Neural progenitor cell (in vitro differentiated cells): ENCODE results near the gene CDK10. TPM values are rescaled to one million over a fixed set of nuclear protein-coding genes. Genes with fewer than 3 reads are reported as not detected.
A peak's percentile ranks its signal among the peaks of the same experiment; 100 is the strongest.

ENCODE experiments used
- DNase-seq: peaks from one replicate; pipeline ENCODE4 v3.0.0-alpha.2; 2016; ENCODE audit warnings: low spot score
- H2AFZ ChIP-seq: fragments of 200-600 bp; sonication (generic); replicated peaks from 2 replicates; pipeline ENCODE4 v1.6.1; 2016; ENCODE audit warnings: antibody characterized with exemption
- H3F3A ChIP-seq: fragments of 200-600 bp; sonication (generic); 2 replicates; pipeline ENCODE4 v1.6.1; 2016; ENCODE audit warnings: antibody characterized with exemption, low read depth
- H3K27ac ChIP-seq: fragments of 200-600 bp; sonication (generic); 2 replicates; pipeline ENCODE4 v1.5.1; 2016; ENCODE audit warnings: mild to moderate bottlenecking
- H3K27me3 ChIP-seq: fragments of 200-600 bp; sonication (generic); 2 replicates; pipeline ENCODE4 v1.6.1; 2016; ENCODE audit warnings: mild to moderate bottlenecking, moderate library complexity
- H3K36me3 ChIP-seq: fragments of 200-600 bp; sonication (generic); 2 replicates; pipeline ENCODE4 v1.5.1; 2016
- H3K4me1 ChIP-seq: fragments of 200-600 bp; sonication (generic); 2 replicates; pipeline ENCODE4 v1.6.1; 2016; ENCODE audit warnings: mixed run types
- H3K4me2 ChIP-seq: fragments of 200-600 bp; sonication (generic); 2 replicates; pipeline ENCODE4 v1.6.1; 2016
- H3K4me3 ChIP-seq: fragments of 200-600 bp; sonication (generic); 2 replicates; pipeline ENCODE4 v1.5.1; 2016
- H3K79me2 ChIP-seq: fragments of 200-600 bp; sonication (generic); 2 replicates; pipeline ENCODE4 v1.6.1; 2016; ENCODE audit warnings: low read depth
- H3K9ac ChIP-seq: fragments of 200-600 bp; sonication (generic); 2 replicates; pipeline ENCODE4 v1.6.1; 2016
- H3K9me3 ChIP-seq: fragments of 200-600 bp; sonication (generic); 2 replicates; pipeline ENCODE4 v1.5.1; 2016; ENCODE audit warnings: low read depth
- H4K20me1 ChIP-seq: fragments of 200-600 bp; sonication (generic); 2 replicates; pipeline ENCODE4 v1.6.1; 2016; ENCODE audit warnings: low read depth
- H3K27ac Mint-ChIP-seq: 3 replicates; pipeline ENCODE4 v1.8.0; 2021; ENCODE audit warnings: mixed read lengths
- H3K27me3 Mint-ChIP-seq: 2 replicates; pipeline ENCODE4 v1.8.0; 2022; ENCODE audit warnings: low read depth, mild to moderate bottlenecking, inconsistent platforms, moderate library complexity, mixed read lengths; ENCODE audit not compliant: insufficient read depth
- H3K36me3 Mint-ChIP-seq: 3 replicates; pipeline ENCODE4 v1.8.0; 2021; ENCODE audit warnings: mixed read lengths
- H3K4me1 Mint-ChIP-seq: 3 replicates; pipeline ENCODE4 v1.8.0; 2021; ENCODE audit warnings: mixed read lengths
- H3K4me3 Mint-ChIP-seq: 3 replicates; pipeline ENCODE4 v1.8.0; 2021; ENCODE audit warnings: mild to moderate bottlenecking, moderate library complexity, mixed read lengths
- H3K9me3 Mint-ChIP-seq: 3 replicates; pipeline ENCODE4 v1.8.0; 2020; ENCODE audit warnings: mixed read lengths
- EZH2 ChIP-seq: fragments of 200-600 bp; sonication (generic); IDR thresholded peaks from 2 replicates; pipeline ENCODE4 v1.6.1; 2017; ENCODE audit warnings: antibody characterized with exemption, mild to moderate bottlenecking, moderate library complexity
- EZH2phosphoT487 ChIP-seq: fragments of 200-600 bp; sonication (generic); IDR thresholded peaks from 2 replicates; pipeline ENCODE4 v1.6.1; 2017; ENCODE audit warnings: antibody characterized with exemption
- total RNA-seq: library from RNA; depleted of rRNA; stranded (reverse); fragments of >200 nt; gene quantifications from 2 replicates; pipeline ENCODE4 v1.2.3, GENCODE V29; 2015; ENCODE audit warnings: low replicate concordance
- TF ChIP-seq, protein P1 (sequence below): fragments of 200-600 bp; sonication (generic); IDR thresholded peaks from 2 replicates; pipeline ENCODE4 v1.5.1; 2017; ENCODE audit warnings: antibody characterized with exemption, mild to moderate bottlenecking

Gene CDK10
- total RNA-seq, 1 donor from 2014 or later = 75.6 TPM

GRCh38 chr16:89727406-89728120 lies 41.1 kb downstream of the CDK10 start:
- Mint-ChIP-seq H3K9me3 (no peaks in the 10 kb centered on the region), H3K27ac (no peak overlapping the region)

DNA sequence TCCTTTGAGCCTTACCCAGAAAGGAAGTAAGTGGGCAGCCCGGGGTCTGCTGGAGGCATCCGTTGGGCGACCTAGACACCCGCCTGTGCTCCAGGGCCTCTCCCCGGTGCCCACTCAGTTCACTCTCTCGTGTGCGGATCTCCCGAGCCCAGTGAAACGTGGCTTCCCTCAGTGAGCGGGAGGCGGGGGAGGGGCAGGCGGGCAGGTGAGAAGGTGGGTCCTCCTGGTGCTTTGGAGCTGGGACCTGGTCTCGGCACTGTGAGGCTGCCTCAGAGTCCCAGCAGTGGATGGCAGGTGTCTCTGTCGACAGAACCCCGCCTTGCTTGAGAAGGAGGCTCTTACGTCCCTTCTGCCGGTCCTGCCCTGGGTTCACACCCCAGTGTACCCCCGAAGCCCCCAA lies 42.8 kb downstream of the CDK10 start:
- Histone ChIP-seq H3K4me1 (no peaks in the 10 kb centered on the region), H3K9ac (no peak overlapping the region), H2AFZ (no peak overlapping the region), H3K36me3 (no peaks in the 10 kb centered on the region), H3K9me3 (no peaks in the 10 kb centered on the region), H3K4me2 (no peak overlapping the region), H3K27me3 (no peaks in the 10 kb centered on the region), H4K20me1 (peaks cover 11% of the 10 kb centered on the region), H3K79me2 (no peaks in the 10 kb centered on the region), H3F3A (no peaks in the 10 kb centered on the region), H3K4me3 (no peak overlapping the region), H3K27ac (no peak overlapping the region)
- DNase-seq = no peak
- H3K36me3 Mint-ChIP-seq = peaks cover 28% of the 10 kb centered on the region
- peaks cover 16% of the 10 kb centered on the region for H3K27me3 Mint-ChIP-seq
- no peak overlapping the region for H3K4me3 Mint-ChIP-seq
- H3K27ac Mint-ChIP-seq = no peak overlapping the region
- no peaks in the 10 kb centered on the region for H3K9me3 Mint-ChIP-seq
- TF ChIP-seq EZH2 (no peak), EZH2phosphoT487 (no peak)
- TF ChIP-seq, protein P1, sequence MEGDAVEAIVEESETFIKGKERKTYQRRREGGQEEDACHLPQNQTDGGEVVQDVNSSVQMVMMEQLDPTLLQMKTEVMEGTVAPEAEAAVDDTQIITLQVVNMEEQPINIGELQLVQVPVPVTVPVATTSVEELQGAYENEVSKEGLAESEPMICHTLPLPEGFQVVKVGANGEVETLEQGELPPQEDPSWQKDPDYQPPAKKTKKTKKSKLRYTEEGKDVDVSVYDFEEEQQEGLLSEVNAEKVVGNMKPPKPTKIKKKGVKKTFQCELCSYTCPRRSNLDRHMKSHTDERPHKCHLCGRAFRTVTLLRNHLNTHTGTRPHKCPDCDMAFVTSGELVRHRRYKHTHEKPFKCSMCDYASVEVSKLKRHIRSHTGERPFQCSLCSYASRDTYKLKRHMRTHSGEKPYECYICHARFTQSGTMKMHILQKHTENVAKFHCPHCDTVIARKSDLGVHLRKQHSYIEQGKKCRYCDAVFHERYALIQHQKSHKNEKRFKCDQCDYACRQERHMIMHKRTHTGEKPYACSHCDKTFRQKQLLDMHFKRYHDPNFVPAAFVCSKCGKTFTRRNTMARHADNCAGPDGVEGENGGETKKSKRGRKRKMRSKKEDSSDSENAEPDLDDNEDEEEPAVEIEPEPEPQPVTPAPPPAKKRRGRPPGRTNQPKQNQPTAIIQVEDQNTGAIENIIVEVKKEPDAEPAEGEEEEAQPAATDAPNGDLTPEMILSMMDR = no peak
- H3K4me1 Mint-ChIP-seq = peaks cover 25% of the 10 kb centered on the region

More at GRCh38 chr16:89727406-89728120, 41.1 kb downstream of the CDK10 start:
- Histone ChIP-seq H2AFZ (no peak overlapping the region), H3K27me3 (peaks cover 15% of the 10 kb centered on the region), H3K79me2 (no peaks in the 10 kb centered on the region), H3K4me3 (no peak overlapping the region), H3F3A (peaks cover 1% of the 10 kb centered on the region), H3K9me3 (no peaks in the 10 kb centered on the region), H3K4me1 (no peaks in the 10 kb centered on the region), H3K36me3 (no peaks in the 10 kb centered on the region), H3K27ac (no peak overlapping the region), H4K20me1 (peaks cover 28% of the 10 kb centered on the region), H3K9ac (no peak overlapping the region), H3K4me2 (no peak overlapping the region)
- peaks cover 29% of the 10 kb centered on the region for H3K36me3 Mint-ChIP-seq
- H3K4me3 Mint-ChIP-seq = no peak overlapping the region
- H3K27me3 Mint-ChIP-seq = peaks cover 17% of the 10 kb centered on the region
- peaks cover 32% of the 10 kb centered on the region for H3K4me1 Mint-ChIP-seq
- DNase-seq = peak; percentile 71
- TF ChIP-seq, protein P1 = no peak
- TF ChIP-seq EZH2phosphoT487 (no peak), EZH2 (no peak)

DNA sequence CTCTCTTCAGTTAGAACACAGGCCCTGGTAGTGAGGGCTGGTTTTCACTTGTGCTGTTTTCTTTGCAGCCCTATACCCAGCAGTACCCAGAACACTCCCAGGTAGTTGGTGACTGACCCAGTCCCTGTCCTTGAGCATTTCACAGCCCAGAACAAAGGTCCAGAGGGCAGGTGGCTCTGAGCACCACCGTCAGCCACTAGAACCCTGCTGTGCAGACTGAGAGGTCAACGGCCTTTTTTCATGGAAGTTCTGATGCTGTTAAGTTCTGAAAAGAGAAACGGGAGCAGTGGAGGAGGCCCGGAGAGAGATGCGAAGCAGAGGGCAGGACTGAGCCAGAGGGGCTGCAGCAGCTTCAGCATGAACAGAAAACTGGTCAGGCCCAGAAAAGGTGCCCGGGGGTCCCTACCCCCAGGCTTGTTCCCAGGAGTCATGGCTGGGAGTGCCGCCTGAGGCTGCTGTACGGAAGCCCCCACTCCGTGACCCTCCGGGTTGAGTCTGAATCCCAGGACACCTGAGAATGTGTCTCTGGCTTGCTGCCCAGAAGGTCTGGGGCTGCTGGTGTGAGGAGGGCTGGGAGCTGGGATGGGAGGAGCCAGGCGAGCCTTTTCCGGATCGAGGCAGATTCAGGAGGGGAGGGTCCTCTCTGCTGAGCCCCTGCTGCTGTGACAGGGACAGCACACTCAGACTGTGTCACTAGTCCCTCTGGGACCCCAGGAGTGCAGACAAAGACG lies 43.5 kb downstream of the CDK10 start:
- Histone ChIP-seq H3K36me3 (no peaks in the 10 kb centered on the region), H2AFZ (no peak overlapping the region), H3K4me1 (no peaks in the 10 kb centered on the region), H3F3A (no peaks in the 10 kb centered on the region), H3K9me3 (no peaks in the 10 kb centered on the region), H4K20me1 (peaks cover 9% of the 10 kb centered on the region), H3K79me2 (no peaks in the 10 kb centered on the region), H3K27ac (no peak overlapping the region), H3K4me3 (no peak overlapping the region), H3K27me3 (no peaks in the 10 kb centered on the region), H3K9ac (no peak overlapping the region), H3K4me2 (no peak overlapping the region)
- H3K4me3 Mint-ChIP-seq = peak overlapping the region; percentile 50
- peaks cover 25% of the 10 kb centered on the region for H3K4me1 Mint-ChIP-seq
- H3K36me3 Mint-ChIP-seq = peaks cover 32% of the 10 kb centered on the region
- H3K27ac Mint-ChIP-seq = peak overlapping the region; percentile 94
- H3K9me3 Mint-ChIP-seq = no peaks in the 10 kb centered on the region
- peaks cover 14% of the 10 kb centered on the region for H3K27me3 Mint-ChIP-seq
- TF ChIP-seq EZH2 (no peak), EZH2phosphoT487 (no peak)
- TF ChIP-seq, protein P1 = no peak
- DNase-seq = no peak
